ENCODE data around the gene WDR76.

DNA sequence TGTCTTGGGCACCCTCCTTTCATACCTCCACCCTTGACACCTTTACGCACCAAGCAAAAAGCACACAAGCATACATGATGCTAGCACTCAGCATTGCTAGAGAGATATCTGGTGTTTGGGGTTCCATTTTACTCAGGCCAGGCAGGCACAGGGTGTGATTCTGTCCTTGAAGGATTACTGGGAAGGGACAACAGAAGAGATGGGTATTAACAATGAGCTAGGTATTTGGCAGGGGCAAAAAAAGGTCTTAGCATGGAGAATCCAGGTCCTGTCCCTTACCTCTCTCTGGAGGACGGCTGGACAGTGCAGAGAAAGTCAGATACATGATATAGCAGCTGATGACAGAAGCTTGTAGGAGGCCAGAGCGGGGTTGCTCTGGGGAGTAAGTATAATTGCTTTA, 30.2 kb upstream of the WDR76 start:
- TF ChIP-seq POLR2A (IDR thresholded peaks at IDR 0.05) (no peak), POLR2AphosphoS5 (IDR thresholded peaks at IDR 0.05) (no peak)
- TF ChIP-seq, protein P1, sequence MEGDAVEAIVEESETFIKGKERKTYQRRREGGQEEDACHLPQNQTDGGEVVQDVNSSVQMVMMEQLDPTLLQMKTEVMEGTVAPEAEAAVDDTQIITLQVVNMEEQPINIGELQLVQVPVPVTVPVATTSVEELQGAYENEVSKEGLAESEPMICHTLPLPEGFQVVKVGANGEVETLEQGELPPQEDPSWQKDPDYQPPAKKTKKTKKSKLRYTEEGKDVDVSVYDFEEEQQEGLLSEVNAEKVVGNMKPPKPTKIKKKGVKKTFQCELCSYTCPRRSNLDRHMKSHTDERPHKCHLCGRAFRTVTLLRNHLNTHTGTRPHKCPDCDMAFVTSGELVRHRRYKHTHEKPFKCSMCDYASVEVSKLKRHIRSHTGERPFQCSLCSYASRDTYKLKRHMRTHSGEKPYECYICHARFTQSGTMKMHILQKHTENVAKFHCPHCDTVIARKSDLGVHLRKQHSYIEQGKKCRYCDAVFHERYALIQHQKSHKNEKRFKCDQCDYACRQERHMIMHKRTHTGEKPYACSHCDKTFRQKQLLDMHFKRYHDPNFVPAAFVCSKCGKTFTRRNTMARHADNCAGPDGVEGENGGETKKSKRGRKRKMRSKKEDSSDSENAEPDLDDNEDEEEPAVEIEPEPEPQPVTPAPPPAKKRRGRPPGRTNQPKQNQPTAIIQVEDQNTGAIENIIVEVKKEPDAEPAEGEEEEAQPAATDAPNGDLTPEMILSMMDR (IDR thresholded peaks at IDR 0.05), result no peak

Data from gastroesophageal sphincter (tissue), 3 donors.